IMR-90 (cell line): Measurements from ENCODE around the gene MRPS18A. TPM values are rescaled to one million over a fixed set of nuclear protein-coding genes. Genes with fewer than 3 reads are reported as not detected.

Source experiments
- ATAC-seq: fragments of 200-7000 bp; cut with Tn5 transposase; 2 replicates; pipeline ENCODE4 v1.9.1; 2020; ENCODE audit warnings: low read depth, mild to moderate bottlenecking, moderate library complexity
- BruUV-seq: library from RNA; stranded (reverse); fragments of 400-500 nt; replicated peaks from 2 replicates; lab custom pipeline; 2021; lab: Mats Ljungman, UMichigan
- CTCF ChIA-PET: fragments of 300-600 bp; formaldehyde crosslinking; extraction: SDS; loops from one replicate; lab custom pipeline; 2021; ENCODE audit warnings: antibody characterized with exemption; lab: Yijun Ruan, JAX
- POLR2A ChIA-PET: fragments of 300-600 bp; sonication (Branson Sonifier 250); formaldehyde crosslinking; loops from one replicate; lab custom pipeline; 2022; ENCODE audit warnings: antibody characterized with exemption; ENCODE audit not compliant: unreplicated experiment; lab: Charles Lee
- DNase-seq: peaks from one replicate; pipeline ENCODE4 v3.0.0; 2013
- H2AFZ ChIP-seq: replicated peaks from 2 replicates; pipeline ENCODE3; 2013; ENCODE audit warnings: low read length, mild to moderate bottlenecking; ENCODE audit not compliant: poor library complexity
- H2AK5ac ChIP-seq: 2 replicates; pipeline ENCODE4 v1.6.1; 2013; ENCODE audit warnings: low read depth, low read length, inconsistent platforms
- H2AK9ac ChIP-seq: replicated peaks from 2 replicates; pipeline ENCODE3; 2013; ENCODE audit warnings: mild to moderate bottlenecking, low read depth, low read length, moderate library complexity; ENCODE audit not compliant: poor library complexity
- H2BK120ac ChIP-seq: 2 replicates; pipeline ENCODE4 v1.6.1; 2013; ENCODE audit warnings: low read depth, low read length, inconsistent platforms
- H2BK15ac ChIP-seq: 3 replicates; pipeline ENCODE4 v1.6.1; 2013; ENCODE audit warnings: low read depth, low read length, inconsistent platforms
- H2BK20ac ChIP-seq: 2 replicates; pipeline ENCODE4 v1.6.1; 2013; ENCODE audit warnings: low read depth, mild to moderate bottlenecking, inconsistent platforms, low read length, moderate library complexity
- H2BK5ac ChIP-seq: 2 replicates; pipeline ENCODE4 v1.6.1; 2013; ENCODE audit warnings: mild to moderate bottlenecking, low read depth, low read length, inconsistent platforms; ENCODE audit not compliant: poor library complexity, severe bottlenecking
- H3K14ac ChIP-seq: replicated peaks from 2 replicates; pipeline ENCODE4 v1.6.1; 2013; ENCODE audit warnings: low read depth, low read length, inconsistent platforms
- H3K18ac ChIP-seq: 2 replicates; pipeline ENCODE4 v1.6.1; 2013; ENCODE audit warnings: low read depth, low read length, control low read depth
- H3K23ac ChIP-seq: 2 replicates; pipeline ENCODE4 v1.6.1; 2013; ENCODE audit warnings: low read depth, low read length, inconsistent platforms
- H3K27ac ChIP-seq: 2 replicates; pipeline ENCODE4 v1.5.1; 2013; ENCODE audit warnings: mild to moderate bottlenecking, control low read depth, low read length; ENCODE audit not compliant: insufficient read depth
- H3K27me3 ChIP-seq: 2 replicates; pipeline ENCODE4 v1.6.1; 2013; ENCODE audit warnings: low read length; ENCODE audit not compliant: control insufficient read depth, insufficient read depth
- H3K36me3 ChIP-seq: 2 replicates; pipeline ENCODE4 v1.6.1; 2013; ENCODE audit warnings: low read length, mixed read lengths; ENCODE audit not compliant: control insufficient read depth, insufficient read depth
- H3K4ac ChIP-seq: 2 replicates; pipeline ENCODE4 v1.6.1; 2013; ENCODE audit warnings: low read depth, low read length, inconsistent platforms
- H3K4me1 ChIP-seq: 2 replicates; pipeline ENCODE4 v1.6.1; 2013; ENCODE audit warnings: low read length, mixed read lengths; ENCODE audit not compliant: control insufficient read depth, insufficient read depth
- H3K4me2 ChIP-seq: 2 replicates; pipeline ENCODE4 v1.6.1; 2013; ENCODE audit warnings: low read depth, mild to moderate bottlenecking, control low read depth, low read length, moderate library complexity
- H3K4me3 ChIP-seq: 2 replicates; pipeline ENCODE4 v1.5.1; 2013; ENCODE audit warnings: low read depth, mild to moderate bottlenecking, control low read depth, low read length, moderate library complexity; ENCODE audit not compliant: insufficient read depth
- H3K56ac ChIP-seq: 2 replicates; pipeline ENCODE4 v1.6.1; 2013; ENCODE audit warnings: low read length, inconsistent platforms; ENCODE audit not compliant: insufficient read depth; ENCODE audit errors: extremely low read depth
- H3K79me1 ChIP-seq, 2 experiments: 2 replicates each; pipeline ENCODE4 v1.6.1; 2013; ENCODE audit warnings: low read length in 2 of 2, inconsistent platforms in 1 of 2, low read depth in 1 of 2
- H3K9ac ChIP-seq: 2 replicates; pipeline ENCODE4 v1.6.1; 2013; ENCODE audit warnings: low read depth, low read length, control low read depth
- H3K9me1 ChIP-seq: 2 replicates; pipeline ENCODE4 v1.6.1; 2013; ENCODE audit warnings: low read length, inconsistent platforms; ENCODE audit not compliant: insufficient read depth
- H3K9me3 ChIP-seq: 2 replicates; pipeline ENCODE4 v1.6.1; 2013; ENCODE audit warnings: low read length; ENCODE audit not compliant: control insufficient read depth, insufficient read depth
- H4K20me1 ChIP-seq: 2 replicates; pipeline ENCODE4 v1.6.1; 2013; ENCODE audit warnings: low read length, inconsistent platforms; ENCODE audit not compliant: insufficient read depth
- H4K5ac ChIP-seq: 2 replicates; pipeline ENCODE4 v1.6.1; 2013; ENCODE audit warnings: mild to moderate bottlenecking, low read depth, low read length, control low read depth
- H4K8ac ChIP-seq, 2 experiments: 2 replicates each; pipeline ENCODE4 v1.6.1; 2013; ENCODE audit warnings: low read depth in 2 of 2, low read length in 2 of 2, control low read depth in 1 of 2, inconsistent platforms in 1 of 2
- H4K91ac ChIP-seq: 2 replicates; pipeline ENCODE4 v1.6.1; 2013; ENCODE audit warnings: low read depth, low read length, inconsistent platforms; ENCODE audit not compliant: insufficient read depth
- MAZ ChIP-seq: IDR thresholded peaks from 2 replicates; pipeline ENCODE4 v1.6.1; 2012; ENCODE audit warnings: low read depth, mild to moderate bottlenecking, low read length, improper control_type of control experiment, moderate library complexity, borderline replicate concordance
- MXI1 ChIP-seq: IDR thresholded peaks from 2 replicates; pipeline ENCODE4 v1.6.1; 2012; ENCODE audit warnings: low read depth, mild to moderate bottlenecking, low read length, moderate library complexity, borderline replicate concordance
- POLR2A ChIP-seq: IDR thresholded peaks from 2 replicates; pipeline ENCODE4 v1.6.1; 2012; ENCODE audit warnings: mild to moderate bottlenecking, low read depth, low read length
- RAD21 ChIP-seq: IDR thresholded peaks from 2 replicates; pipeline ENCODE4 v1.6.1; 2012; ENCODE audit warnings: low read length, improper control_type of control experiment
- RCOR1 ChIP-seq: IDR thresholded peaks from 2 replicates; pipeline ENCODE4 v1.6.1; 2012; ENCODE audit warnings: mild to moderate bottlenecking, low read length, improper control_type of control experiment; ENCODE audit not compliant: insufficient replicate concordance
- USF2 ChIP-seq: fragments of 150-350 bp; IDR thresholded peaks from 2 replicates; pipeline ENCODE4 v1.6.1; 2017; ENCODE audit warnings: mild to moderate bottlenecking, antibody characterized with exemption, low read length, low read depth
- WGBS, 2 experiments: methylation state at CpG; one replicate each; pipeline versions ENCODE4 v1.1.5 to v1.1.7; 2013; ENCODE audit warnings: missing lambda C conversion rate in 2 of 2; ENCODE audit not compliant: insufficient read length in 1 of 2; ENCODE audit errors: extremely low coverage in 2 of 2; 5-methylcytosine and 5-hydroxymethylcytosine counted together
- dilution Hi-C: fragments of 300-500 bp; cut with HindIII; formaldehyde crosslinking; loops from one replicate; pipeline ENCODE4 v1.14.3; 2018; ENCODE audit warnings: low sequenced_read_pairs; ENCODE audit not compliant: unreplicated experiment
- in situ Hi-C: fragments of 300-500 bp; cut with MboI; formaldehyde crosslinking; loops from 3 replicates; pipeline ENCODE4 v1.14.3; 2019; ENCODE audit warnings: low sequenced_read_pairs, inconsistent platforms, mixed read lengths
- intact Hi-C: fragments of 100-400 bp; cut with micrococcal nuclease; formaldehyde crosslinking; loops from 2 replicates; pipeline ENCODE4 v1.10.0; 2022
- polyA plus RNA-seq, 3 experiments: library from polyadenylated mRNA; depleted of rRNA; stranded (reverse); fragments of >200 nt; gene quantifications; 2 replicates each; pipeline ENCODE4 v1.2.3, GENCODE V29; 2012; ENCODE audit warnings: low replicate concordance in 1 of 3
- total RNA-seq: library from RNA; depleted of rRNA; stranded (reverse); fragments of >200 nt; gene quantifications from 2 replicates; pipeline ENCODE4 v1.2.3, GENCODE V29; 2012

The MRPS18A gene
- total and polyA plus RNA-seq, 2 of the 4 experiments (the other 2 are of a cell fraction): 47.0 to 56.6 TPM

GRCh38 chr6:43722920-43723545 lies 35.4 kb upstream of the MRPS18A start:
- Histone ChIP-seq H3K9ac (no peak overlapping the region), H4K91ac (no peak overlapping the region), H4K20me1 (no peaks in the 10 kb centered on the region), H2AK9ac (no peak overlapping the region), H3K4me3 (no peak overlapping the region), H2AFZ (no peak overlapping the region), H3K27ac (no peak overlapping the region), H2BK20ac (no peak overlapping the region), H3K36me3 (no peaks in the 10 kb centered on the region), H2BK120ac (no peak overlapping the region), H4K5ac (no peak overlapping the region), H4K8ac (no peak overlapping the region), H3K18ac (no peak overlapping the region), H3K4me2 (no peak overlapping the region), H3K4ac (no peak overlapping the region), H3K79me1 (no peaks in the 10 kb centered on the region), H3K56ac (no peak overlapping the region), H2BK5ac (no peak overlapping the region), H3K9me1 (peaks cover 13% of the 10 kb centered on the region; the same call in 1 of the 2 replicates), H2AK5ac (peak overlapping the region; percentile 60; the same call in 1 of the 2 replicates), H3K14ac (no peak overlapping the region), H3K9me3 (no peaks in the 10 kb centered on the region), H3K4me1 (peaks cover 20% of the 10 kb centered on the region), H2BK15ac (no peak overlapping the region), H3K23ac (no peak overlapping the region), H3K27me3 (peaks cover 15% of the 10 kb centered on the region)
- TF ChIP-seq POLR2A (no peak), RCOR1 (no peak), RAD21 (no peak), MAZ (no peak), USF2 (peak; percentile 76), MXI1 (no peak)
- ChIA-PET CTCF (no interaction called here), POLR2A (no interaction called here)
- intact Hi-C loops: no loop called here
- 90% methylated on average over 2 of the region's 10 CpGs; no CpG with 5 or more reads in 1 of the 2 experiments for WGBS, 2 experiments
- ATAC-seq: no peak
- dilution Hi-C loops: no loop called here
- in situ Hi-C loops: no loop called here
- DNase-seq: no peak
- no TSS peak for BruUV-seq
